PC-3 (cell line): ENCODE results near the gene ANK3.

Source experiments
- CTCF ChIP-seq: fragments of 300-600 bp; sonication (generic); conservative IDR thresholded peaks from 2 replicates; pipeline ENCODE4 v1.5.1; 2017; ENCODE audit warnings: antibody characterized with exemption, low read depth, mild to moderate bottlenecking, low read length
- EZH2 ChIP-seq: fragments of 300-600 bp; sonication (generic); IDR thresholded peaks from one replicate; pipeline ENCODE4 v1.6.1; 2017; ENCODE audit warnings: antibody characterized with exemption, mild to moderate bottlenecking, low read length; ENCODE audit not compliant: unreplicated experiment
- EZH2phosphoT487 ChIP-seq: fragments of 300-600 bp; sonication (generic); IDR thresholded peaks from 2 replicates; pipeline ENCODE4 v1.6.1; 2018; ENCODE audit warnings: mild to moderate bottlenecking, antibody characterized with exemption, low read length, borderline replicate concordance

GRCh38 chr10:59997827-59998525 is 391.7 kb downstream of the ANK3 start:
- no peak for TF ChIP-seq CTCF
- TF ChIP-seq EZH2 = no peak
- TF ChIP-seq EZH2phosphoT487 = no peak
